Fibroblast of lung (primary cell): ENCODE results near the gene LEKR1. TPM values are rescaled to one million over a fixed set of nuclear protein-coding genes. Genes with fewer than 3 reads are reported as not detected.

Source experiments
- DNase-seq, 2 donors: peaks; one replicate each; pipeline versions ENCODE4 v3.0.0 to v3.0.0-alpha.2; 2010; ENCODE audit warnings: low read depth in 2 of 2
- H2AFZ ChIP-seq: 2 replicates; pipeline ENCODE4 v1.5.1; 2012; ENCODE audit warnings: low read length, control low read depth, inconsistent platforms
- H3K27ac ChIP-seq: 2 replicates; pipeline ENCODE4 v1.5.1; 2011; ENCODE audit warnings: low read length, control low read depth; ENCODE audit not compliant: insufficient read depth
- H3K27me3 ChIP-seq: 2 replicates; pipeline ENCODE4 v1.5.1; 2011; ENCODE audit warnings: mild to moderate bottlenecking, low read length; ENCODE audit not compliant: control insufficient read depth, insufficient read depth
- H3K36me3 ChIP-seq: 2 replicates; pipeline ENCODE4 v1.5.1; 2011; ENCODE audit warnings: low read length; ENCODE audit not compliant: control insufficient read depth, insufficient read depth
- H3K4me1 ChIP-seq: 2 replicates; pipeline ENCODE4 v1.5.1; 2011; ENCODE audit warnings: low read length; ENCODE audit not compliant: control insufficient read depth, insufficient read depth; ENCODE audit errors: extremely low read depth
- H3K4me2 ChIP-seq: 2 replicates; pipeline ENCODE4 v1.5.1; 2011; ENCODE audit warnings: low read length, control low read depth; ENCODE audit not compliant: insufficient read depth; ENCODE audit errors: extremely low read depth
- H3K4me3 ChIP-seq, 4 experiments: fragments of 200-600 bp in 1 of 4; sonication (generic) in 1 of 4; replicated peaks in 1 of 4; 2 replicates each; pipeline ENCODE4 v1.5.1; 2011 to 2016; ENCODE audit warnings: low read length in 4 of 4, low read depth in 3 of 4, mild to moderate bottlenecking in 3 of 4, control low read depth in 2 of 4, inconsistent platforms in 1 of 4, mixed read lengths in 1 of 4; ENCODE audit not compliant: insufficient read depth in 1 of 4; ENCODE audit errors: control extremely low read depth in 1 of 4
- H3K79me2 ChIP-seq: 2 replicates; pipeline ENCODE4 v1.5.1; 2012; ENCODE audit warnings: mild to moderate bottlenecking, low read length, inconsistent platforms; ENCODE audit not compliant: control insufficient read depth, insufficient read depth
- H3K9ac ChIP-seq: 2 replicates; pipeline ENCODE4 v1.5.1; 2011; ENCODE audit warnings: mild to moderate bottlenecking, low read length, control low read depth; ENCODE audit not compliant: insufficient read depth
- H3K9me3 ChIP-seq: 2 replicates; pipeline ENCODE4 v1.5.1; 2012; ENCODE audit warnings: low read depth, low read length; ENCODE audit not compliant: control insufficient read depth, insufficient read depth
- H4K20me1 ChIP-seq: 2 replicates; pipeline ENCODE4 v1.5.1; 2011; ENCODE audit warnings: low read length; ENCODE audit not compliant: control insufficient read depth, insufficient read depth; ENCODE audit errors: extremely low read depth
- EZH2 ChIP-seq: IDR thresholded peaks from 2 replicates; pipeline ENCODE4 v1.5.1; 2012; ENCODE audit warnings: low read length, control low read depth, mild to moderate bottlenecking; ENCODE audit errors: missing control alignments
- polyA plus RNA-seq, 2 donors: library from polyadenylated mRNA; depleted of rRNA in 1 of 2; stranded (reverse) in 1 of 2; unstranded in 1 of 2; fragments of >200 nt; gene quantifications; 2 replicates each; pipeline ENCODE4 v1.2.1, GENCODE V29; 2011 to 2012; ENCODE audit warnings: missing spikeins in 1 of 2
- total RNA-seq: library from RNA; depleted of rRNA; stranded (reverse); fragments of >200 nt; gene quantifications from 2 replicates; pipeline ENCODE4 v1.2.1, GENCODE V29; 2014
- TF ChIP-seq, protein P1 (sequence below), 2 donors: IDR thresholded peaks in 1 of 2; conservative IDR thresholded peaks in 1 of 2; 1 replicate in 1 of 2; 2 replicates in 1 of 2; pipeline ENCODE4 v1.5.1; 2011 to 2012; ENCODE audit warnings: low read length in 2 of 2, control low read depth in 1 of 2, inconsistent platforms in 1 of 2, low read depth in 1 of 2, mild to moderate bottlenecking in 1 of 2

Gene LEKR1
- total and polyA plus RNA-seq, 2 donors (not counting 1 experiment from before 2014, with no cell fraction given), result 0.28 to 1.3 TPM

DNA sequence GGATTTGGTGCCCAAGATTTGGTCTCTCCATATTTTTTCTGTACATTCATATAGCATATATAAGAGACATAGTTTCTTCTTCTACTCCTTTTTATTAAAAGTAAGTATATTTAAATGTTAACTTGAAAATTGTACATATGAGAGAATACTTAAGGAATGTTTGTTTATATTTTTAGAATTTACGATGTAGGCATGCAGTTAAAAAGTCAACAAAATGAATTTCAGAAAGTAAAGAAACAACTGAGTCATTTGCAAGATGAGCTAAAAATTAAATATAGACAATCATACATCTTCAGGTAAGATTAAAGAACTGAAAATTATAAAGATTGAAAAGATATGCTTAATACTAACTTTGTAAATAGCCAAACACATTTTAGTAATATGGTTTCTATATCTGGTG is 94.2 kb downstream of the LEKR1 start:
- Histone ChIP-seq H2AFZ (no peak overlapping the region), H3K27ac (no peak overlapping the region), H3K36me3 (no peaks in the 10 kb centered on the region), H3K27me3 (no peaks in the 10 kb centered on the region), H3K9ac (no peak overlapping the region), H4K20me1 (no peaks in the 10 kb centered on the region), H3K4me3 (no peak overlapping the region), H3K4me2 (no peak overlapping the region), H3K4me1 (no peaks in the 10 kb centered on the region), H3K9me3 (no peaks in the 10 kb centered on the region), H3K79me2 (no peaks in the 10 kb centered on the region)
- DNase-seq, result no peak
- TF ChIP-seq, protein P1, sequence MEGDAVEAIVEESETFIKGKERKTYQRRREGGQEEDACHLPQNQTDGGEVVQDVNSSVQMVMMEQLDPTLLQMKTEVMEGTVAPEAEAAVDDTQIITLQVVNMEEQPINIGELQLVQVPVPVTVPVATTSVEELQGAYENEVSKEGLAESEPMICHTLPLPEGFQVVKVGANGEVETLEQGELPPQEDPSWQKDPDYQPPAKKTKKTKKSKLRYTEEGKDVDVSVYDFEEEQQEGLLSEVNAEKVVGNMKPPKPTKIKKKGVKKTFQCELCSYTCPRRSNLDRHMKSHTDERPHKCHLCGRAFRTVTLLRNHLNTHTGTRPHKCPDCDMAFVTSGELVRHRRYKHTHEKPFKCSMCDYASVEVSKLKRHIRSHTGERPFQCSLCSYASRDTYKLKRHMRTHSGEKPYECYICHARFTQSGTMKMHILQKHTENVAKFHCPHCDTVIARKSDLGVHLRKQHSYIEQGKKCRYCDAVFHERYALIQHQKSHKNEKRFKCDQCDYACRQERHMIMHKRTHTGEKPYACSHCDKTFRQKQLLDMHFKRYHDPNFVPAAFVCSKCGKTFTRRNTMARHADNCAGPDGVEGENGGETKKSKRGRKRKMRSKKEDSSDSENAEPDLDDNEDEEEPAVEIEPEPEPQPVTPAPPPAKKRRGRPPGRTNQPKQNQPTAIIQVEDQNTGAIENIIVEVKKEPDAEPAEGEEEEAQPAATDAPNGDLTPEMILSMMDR (conservative IDR thresholded peaks at IDR 0.05 in 1 of 2, IDR thresholded peaks at IDR 0.05 in 1 of 2; ENCODE audit: low read depth in 1 of 2, low read length in 2 of 2), result no peak
- no peak for TF ChIP-seq EZH2

DNA sequence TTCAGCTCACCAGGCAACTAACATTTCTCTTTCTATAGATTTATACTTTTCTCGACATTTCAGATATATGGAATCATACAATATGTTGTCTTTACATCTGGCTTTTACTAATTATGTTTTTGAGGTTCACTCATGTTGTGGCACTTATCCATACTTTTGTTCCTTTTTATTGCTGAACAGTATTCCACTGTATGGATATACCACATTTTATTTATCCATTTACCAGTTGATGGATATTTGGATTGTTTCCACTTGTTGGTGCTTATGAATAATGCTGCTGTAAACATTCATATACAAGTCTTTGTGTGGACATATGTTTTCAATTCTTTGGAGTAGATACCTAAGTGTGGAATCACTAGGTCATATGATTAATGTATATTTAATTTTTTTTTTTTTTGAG is 97.2 kb downstream of the LEKR1 start:
- Histone ChIP-seq H4K20me1 (no peaks in the 10 kb centered on the region), H3K27me3 (no peaks in the 10 kb centered on the region), H3K9ac (no peak overlapping the region), H3K36me3 (no peaks in the 10 kb centered on the region), H3K4me3 (no peak overlapping the region), H3K27ac (no peak overlapping the region), H3K9me3 (no peaks in the 10 kb centered on the region), H2AFZ (no peak overlapping the region), H3K4me2 (no peak overlapping the region), H3K79me2 (no peaks in the 10 kb centered on the region), H3K4me1 (no peaks in the 10 kb centered on the region)
- TF ChIP-seq, protein P1 (conservative IDR thresholded peaks at IDR 0.05 in 1 of 2, IDR thresholded peaks at IDR 0.05 in 1 of 2; ENCODE audit: low read depth in 1 of 2, low read length in 2 of 2), result no peak
- no peak for TF ChIP-seq EZH2
- DNase-seq, result no peak

DNA sequence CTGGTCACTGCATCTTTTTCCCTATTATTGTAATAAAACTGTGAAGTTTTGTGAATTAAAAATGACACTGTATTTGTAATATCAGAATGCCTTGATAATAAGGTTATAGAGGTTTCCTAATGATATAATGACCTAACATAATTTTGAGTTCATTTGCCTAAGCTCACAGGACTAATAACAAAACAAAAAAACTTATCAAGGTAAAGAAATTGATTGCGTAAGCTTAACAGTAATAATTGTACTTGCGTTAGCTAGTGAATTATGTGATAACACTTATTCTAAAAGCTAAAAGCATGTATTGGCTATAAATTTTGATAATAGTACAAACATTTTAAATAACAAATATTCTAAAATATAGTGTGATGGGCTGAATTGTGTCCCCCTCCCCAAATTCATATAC is 112.6 kb downstream of the LEKR1 start:
- Histone ChIP-seq H3K4me2 (no peak overlapping the region), H3K4me1 (no peaks in the 10 kb centered on the region), H3K36me3 (no peaks in the 10 kb centered on the region), H4K20me1 (no peaks in the 10 kb centered on the region), H3K27ac (no peak overlapping the region), H3K79me2 (no peaks in the 10 kb centered on the region), H3K9me3 (no peaks in the 10 kb centered on the region), H2AFZ (no peak overlapping the region), H3K27me3 (no peaks in the 10 kb centered on the region), H3K4me3 (no peak overlapping the region), H3K9ac (no peak overlapping the region)
- no peak for DNase-seq
- TF ChIP-seq, protein P1 (conservative IDR thresholded peaks at IDR 0.05 in 1 of 2, IDR thresholded peaks at IDR 0.05 in 1 of 2; ENCODE audit: low read depth in 1 of 2, low read length in 2 of 2), result no peak
- no peak for TF ChIP-seq EZH2
